ENCODE results near the gene SLC2A4RG. TPM values are rescaled to one million over a fixed set of nuclear protein-coding genes. Genes with fewer than 3 reads are reported as not detected.
A peak's percentile ranks its signal among the peaks of the same experiment; 100 is the strongest.

SLC2A4RG gene
- total RNA-seq, 3 donors from 2014 or later, result 44.9 to 65.0 (median 50.6) TPM

DNA sequence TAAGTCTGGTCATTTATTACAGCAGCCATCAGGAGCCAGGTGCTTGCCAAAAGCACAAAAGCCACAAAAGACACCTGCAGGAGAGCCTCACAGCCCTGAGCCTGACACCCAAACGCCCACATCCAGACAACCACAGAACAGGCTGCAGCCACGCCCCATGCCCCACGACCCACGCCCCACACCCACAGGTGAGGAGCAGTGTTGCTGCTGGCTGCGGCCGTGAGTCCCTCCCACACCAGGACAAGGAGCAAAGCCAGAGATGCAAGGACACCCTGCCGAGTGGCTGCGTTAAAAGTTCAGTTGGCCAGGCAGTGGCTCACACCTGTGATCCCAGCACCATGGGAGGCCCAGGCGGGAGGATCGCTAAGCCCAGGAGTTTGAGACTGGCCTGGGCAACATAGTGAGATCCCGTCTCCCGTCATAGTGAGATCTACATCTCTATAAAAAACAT lies 43.0 kb downstream of the SLC2A4RG start:
- H3K36me3 ChIP-seq (ENCODE audit: low read depth), result no peaks in the 10 kb centered on the region
- TF ChIP-seq, protein P1, sequence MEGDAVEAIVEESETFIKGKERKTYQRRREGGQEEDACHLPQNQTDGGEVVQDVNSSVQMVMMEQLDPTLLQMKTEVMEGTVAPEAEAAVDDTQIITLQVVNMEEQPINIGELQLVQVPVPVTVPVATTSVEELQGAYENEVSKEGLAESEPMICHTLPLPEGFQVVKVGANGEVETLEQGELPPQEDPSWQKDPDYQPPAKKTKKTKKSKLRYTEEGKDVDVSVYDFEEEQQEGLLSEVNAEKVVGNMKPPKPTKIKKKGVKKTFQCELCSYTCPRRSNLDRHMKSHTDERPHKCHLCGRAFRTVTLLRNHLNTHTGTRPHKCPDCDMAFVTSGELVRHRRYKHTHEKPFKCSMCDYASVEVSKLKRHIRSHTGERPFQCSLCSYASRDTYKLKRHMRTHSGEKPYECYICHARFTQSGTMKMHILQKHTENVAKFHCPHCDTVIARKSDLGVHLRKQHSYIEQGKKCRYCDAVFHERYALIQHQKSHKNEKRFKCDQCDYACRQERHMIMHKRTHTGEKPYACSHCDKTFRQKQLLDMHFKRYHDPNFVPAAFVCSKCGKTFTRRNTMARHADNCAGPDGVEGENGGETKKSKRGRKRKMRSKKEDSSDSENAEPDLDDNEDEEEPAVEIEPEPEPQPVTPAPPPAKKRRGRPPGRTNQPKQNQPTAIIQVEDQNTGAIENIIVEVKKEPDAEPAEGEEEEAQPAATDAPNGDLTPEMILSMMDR (IDR thresholded peaks at IDR 0.05), result no peak
- DNase-seq (peak in 1 of 3 donors; percentile 49), ATAC-seq (peak; percentile 9)
- no peaks in the 10 kb centered on the region for H3K9me3 ChIP-seq
- no peaks in the 10 kb centered on the region for H3K4me1 ChIP-seq (ENCODE audit: low read depth)
- no peak overlapping the region for H3K4me3 ChIP-seq
- intact Hi-C loops (cut with DNase I, micrococcal nuclease), result no loop called here

DNA sequence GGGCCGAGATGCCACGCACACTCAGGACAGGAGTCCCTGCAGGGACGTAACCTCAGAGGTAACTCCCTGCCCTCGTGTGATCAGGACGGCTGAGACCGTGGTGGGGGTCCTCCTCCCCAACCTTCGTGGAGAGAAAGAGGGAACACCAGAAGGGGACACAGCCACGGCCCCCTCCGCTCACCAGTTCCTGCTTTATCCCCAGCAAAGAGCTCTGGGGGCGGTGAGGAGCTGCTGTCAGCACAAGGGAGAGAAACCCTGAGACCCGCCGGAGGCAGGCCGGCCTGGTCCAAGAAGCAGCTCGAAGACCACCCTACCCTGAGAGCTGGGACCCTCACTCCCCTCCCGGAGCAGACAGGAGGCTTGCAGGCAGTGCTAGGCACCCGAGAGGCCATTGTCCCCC lies 44.4 kb downstream of the SLC2A4RG start:
- no peak for ATAC-seq
- Histone ChIP-seq H3K9me3 (no peaks in the 10 kb centered on the region), H3K4me1 (ENCODE audit: low read depth) (no peaks in the 10 kb centered on the region), H3K4me3 (no peak overlapping the region), H3K36me3 (ENCODE audit: low read depth) (no peaks in the 10 kb centered on the region)
- intact Hi-C loops (cut with DNase I, micrococcal nuclease), result no loop called here
- TF ChIP-seq, protein P1 (IDR thresholded peaks at IDR 0.05), result no peak
- peak in 1 of 3 donors; percentile 39 for DNase-seq

DNA sequence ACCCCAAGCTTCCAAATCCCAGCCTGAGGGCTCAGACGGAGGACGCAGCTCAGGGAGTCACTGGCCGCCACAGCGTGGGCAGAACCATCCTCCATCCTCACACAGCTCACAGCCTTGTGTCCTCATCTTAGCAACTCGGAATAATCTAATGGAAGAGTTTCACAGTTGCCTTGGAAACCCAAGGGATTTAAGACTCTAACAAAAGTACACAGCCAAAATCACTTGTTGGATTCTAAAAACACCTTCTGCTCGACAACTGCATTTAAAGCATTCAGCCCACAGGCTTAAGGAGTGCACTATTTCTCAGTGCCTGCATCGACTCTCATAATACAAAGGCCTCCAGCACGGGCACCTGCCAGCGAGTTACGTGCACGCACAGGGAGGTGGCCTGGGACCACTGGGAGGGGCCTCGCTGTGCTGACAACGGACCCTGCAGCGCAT lies 46.1 kb downstream of the SLC2A4RG start:
- H3K4me1 ChIP-seq (ENCODE audit: low read depth), result no peaks in the 10 kb centered on the region
- no peaks in the 10 kb centered on the region for H3K9me3 ChIP-seq
- TF ChIP-seq, protein P1 (IDR thresholded peaks at IDR 0.05), result no peak
- ATAC-seq (no peak), DNase-seq (no peak)
- no peak overlapping the region for H3K4me3 ChIP-seq
- intact Hi-C loops (cut with DNase I, micrococcal nuclease), result no loop called here
- no peaks in the 10 kb centered on the region for H3K36me3 ChIP-seq (ENCODE audit: low read depth)

DNA sequence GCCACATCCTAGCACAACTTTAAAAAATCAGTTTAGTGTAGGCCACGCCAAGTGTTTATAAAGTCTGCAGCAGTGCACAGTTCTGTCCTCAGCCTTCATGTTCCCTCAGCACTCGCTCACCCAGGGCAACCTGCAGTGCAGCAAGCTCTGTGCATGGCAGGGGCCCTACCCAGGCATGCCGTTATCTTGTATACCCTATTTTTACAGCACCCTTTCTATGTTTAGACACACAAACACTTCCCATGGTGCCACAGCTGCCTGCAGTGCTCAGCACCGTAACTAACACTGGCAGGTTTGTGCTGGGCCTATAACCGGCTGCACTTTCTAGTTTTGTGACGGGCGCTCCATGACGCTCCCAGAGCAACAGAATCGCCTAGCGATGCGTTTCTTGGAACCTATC lies 47.7 kb downstream of the SLC2A4RG start:
- intact Hi-C loops (cut with DNase I, micrococcal nuclease), result no loop called here
- no peak overlapping the region for H3K4me3 ChIP-seq
- no peaks in the 10 kb centered on the region for H3K4me1 ChIP-seq (ENCODE audit: low read depth)
- H3K9me3 ChIP-seq, result no peaks in the 10 kb centered on the region
- DNase-seq, result no peak
- no peaks in the 10 kb centered on the region for H3K36me3 ChIP-seq (ENCODE audit: low read depth)
- ATAC-seq, result no peak
- TF ChIP-seq, protein P1 (IDR thresholded peaks at IDR 0.05), result no peak

DNA sequence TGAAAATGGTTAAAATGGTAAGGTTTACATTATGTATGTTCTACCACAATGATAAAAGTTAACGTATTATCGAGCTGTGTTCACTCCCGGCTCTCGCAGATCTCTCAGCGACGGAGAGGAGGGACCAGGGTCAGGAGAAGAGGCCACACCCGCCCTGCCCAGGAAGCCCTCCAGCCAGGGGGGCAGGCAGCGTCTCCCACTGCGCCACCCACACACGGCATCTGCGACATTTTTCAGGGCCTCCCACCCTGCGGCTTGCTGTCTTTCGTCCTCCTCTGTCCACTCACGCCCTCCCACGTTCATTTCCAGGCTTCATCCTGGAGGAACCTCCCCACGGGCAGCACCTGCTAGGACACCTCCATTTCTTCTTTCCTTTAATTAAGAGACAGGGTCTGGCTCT lies 48.2 kb downstream of the SLC2A4RG start:
- intact Hi-C loops (cut with DNase I, micrococcal nuclease), result no loop called here
- Histone ChIP-seq H3K4me3 (no peak overlapping the region), H3K4me1 (ENCODE audit: low read depth) (no peaks in the 10 kb centered on the region), H3K36me3 (ENCODE audit: low read depth) (no peaks in the 10 kb centered on the region), H3K9me3 (no peaks in the 10 kb centered on the region)
- DNase-seq (no peak), ATAC-seq (no peak)
- TF ChIP-seq, protein P1 (IDR thresholded peaks at IDR 0.05), result no peak
